Fibroblast of skin of left quadriceps (primary cell): ENCODE results near the gene SBF2.
"Not testable (repeated sequence)": the region's sequence is repeated elsewhere in the genome, so short reads cannot be mapped to it uniquely, and the experiment has no call there.

Experiments used
- DNase-seq, 2 experiments: peaks; one replicate each; pipeline ENCODE4 v3.0.0-alpha.2; 2013; ENCODE audit warnings: low read depth in 2 of 2

Gene SBF2

GRCh38 chr11:10019906-10020682, 273.9 kb downstream of the SBF2 start:
- DNase-seq, result no peak

DNA sequence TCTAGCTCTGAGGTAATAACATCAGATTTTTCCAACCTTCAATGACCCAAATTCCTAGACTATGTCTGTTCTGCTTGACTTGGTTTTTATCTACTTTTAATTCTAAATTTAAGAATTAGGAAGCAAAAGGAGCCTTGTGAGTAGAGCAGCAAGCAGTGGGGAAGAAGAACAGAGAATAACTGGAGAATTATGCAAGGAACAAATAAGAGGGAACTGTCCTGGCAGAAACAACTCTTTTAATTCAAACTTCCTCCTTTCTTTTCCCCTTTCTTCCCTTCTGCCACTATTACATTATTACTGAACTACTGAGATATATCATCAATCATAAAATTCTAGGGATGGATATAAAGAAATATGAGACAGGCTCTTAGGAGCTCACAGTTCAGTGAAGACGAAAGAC, 276.1 kb downstream of the SBF2 start:
- no peak for DNase-seq

DNA sequence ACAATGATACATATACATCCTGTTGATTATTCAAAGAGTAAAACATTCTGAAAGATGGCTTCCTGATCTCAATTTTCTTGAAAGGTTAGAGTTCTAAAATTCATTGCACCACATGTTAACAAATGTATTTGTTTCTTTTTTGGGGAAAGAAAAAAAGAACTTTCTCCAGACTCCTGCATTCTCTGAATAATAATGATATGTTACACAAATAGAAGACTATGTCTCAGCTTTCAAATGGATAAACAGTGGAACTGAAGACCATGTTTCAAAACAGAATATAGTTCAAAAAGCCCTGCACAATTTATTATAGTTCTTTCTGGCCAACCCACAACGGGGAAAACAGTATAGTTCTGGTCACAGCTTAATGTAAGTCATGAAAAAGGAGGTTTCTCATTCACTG, 277.0 kb downstream of the SBF2 start:
- no peak for DNase-seq

GRCh38 chr11:10012068-10012467, 282.0 kb downstream of the SBF2 start:
- DNase-seq, result no peak

GRCh38 chr11:10005955-10006525, 288.0 kb downstream of the SBF2 start:
- DNase-seq, result no peak

DNA sequence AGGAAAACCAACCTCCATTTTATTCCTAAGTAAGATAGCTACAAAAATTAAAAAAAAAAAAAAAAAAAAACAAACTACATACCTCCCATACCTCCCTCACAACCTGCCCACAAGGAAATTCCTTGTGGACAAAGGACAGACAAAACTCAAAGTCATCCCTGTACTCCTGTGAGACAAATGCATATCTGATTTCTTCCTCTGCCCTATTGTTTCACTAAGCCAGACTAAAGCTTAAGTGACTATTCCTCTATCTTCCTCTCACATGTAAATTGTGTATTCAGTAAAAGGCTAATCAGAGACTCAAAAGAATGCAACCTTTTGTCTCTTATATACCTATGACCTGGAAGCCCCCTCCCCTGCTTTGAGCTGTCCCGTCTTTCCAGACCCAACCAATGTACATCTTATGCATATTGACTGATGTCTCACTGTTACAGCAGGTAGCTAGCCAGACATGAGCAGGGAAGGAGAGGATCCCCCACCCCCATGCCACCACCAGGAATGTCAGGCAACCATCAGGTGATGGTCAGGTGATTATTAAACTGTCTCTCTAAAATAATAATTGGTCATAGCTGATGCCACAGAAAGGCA, 289.4 kb downstream of the SBF2 start:
- no peak for DNase-seq

GRCh38 chr11:10002221-10002620, 291.8 kb downstream of the SBF2 start:
- no peak for DNase-seq

- DNase-seq, result no peak
Measured at GRCh38 chr11:9992306-9992705, 301.7 kb downstream of the SBF2 start.

- DNase-seq, result no peak
Measured at GRCh38 chr11:9990221-9990973, 303.6 kb downstream of the SBF2 start.

DNA sequence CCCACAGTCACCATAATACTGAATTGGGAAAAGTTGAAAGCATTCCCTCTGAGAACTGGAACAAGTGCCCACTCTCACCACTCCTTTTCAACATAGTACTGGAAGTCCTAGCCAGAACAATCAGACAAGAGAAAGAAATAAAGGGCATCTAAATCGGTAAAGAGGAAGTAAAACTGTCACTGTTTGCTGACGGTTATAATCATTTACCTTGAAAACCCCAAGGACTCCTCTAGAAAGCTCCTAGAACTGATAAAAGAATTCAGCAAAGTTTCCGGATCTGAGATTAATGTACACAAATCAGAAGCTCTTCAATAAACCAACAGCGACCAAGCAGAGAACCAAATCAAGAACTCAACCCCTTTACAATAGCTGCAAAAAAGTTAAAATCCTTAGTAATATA, 306.7 kb downstream of the SBF2 start:
- not testable (repeated sequence) for DNase-seq

- no peak for DNase-seq
Measured at GRCh38 chr11:9982796-9983579, 311.0 kb downstream of the SBF2 start.

DNA sequence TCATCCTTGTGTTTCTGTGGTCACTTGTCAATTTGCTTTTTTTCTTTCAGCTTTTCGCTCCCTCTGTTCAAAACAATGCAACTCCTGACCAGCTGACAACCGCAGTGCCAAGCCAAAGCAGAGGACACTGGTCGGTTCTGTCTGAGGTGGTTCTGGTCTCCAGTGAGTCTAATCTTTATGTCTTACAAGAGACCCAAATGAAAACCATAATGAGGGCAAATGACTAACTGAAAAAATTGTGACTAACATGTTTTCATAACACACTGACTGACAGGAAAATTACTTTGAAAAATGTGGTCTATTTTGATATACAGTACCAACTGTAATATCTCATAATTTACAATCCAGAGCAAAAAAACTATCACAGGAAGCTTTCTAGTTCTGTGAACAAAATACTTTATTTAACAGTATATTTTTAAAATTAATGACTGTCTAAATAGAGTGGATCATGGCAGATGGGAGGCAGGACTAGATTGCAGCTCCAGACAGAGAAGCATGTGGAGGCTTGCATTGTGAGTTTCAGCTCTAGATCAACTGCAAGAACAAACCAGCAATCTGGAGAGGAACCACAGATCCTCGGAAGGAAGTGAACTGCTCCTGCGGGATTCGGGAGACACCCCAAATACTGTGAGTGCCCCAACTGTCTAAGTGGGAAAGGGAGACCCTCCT, 311.8 kb downstream of the SBF2 start:
- DNase-seq, result no peak

GRCh38 chr11:9980931-9981330, 313.1 kb downstream of the SBF2 start:
- no peak for DNase-seq

DNA sequence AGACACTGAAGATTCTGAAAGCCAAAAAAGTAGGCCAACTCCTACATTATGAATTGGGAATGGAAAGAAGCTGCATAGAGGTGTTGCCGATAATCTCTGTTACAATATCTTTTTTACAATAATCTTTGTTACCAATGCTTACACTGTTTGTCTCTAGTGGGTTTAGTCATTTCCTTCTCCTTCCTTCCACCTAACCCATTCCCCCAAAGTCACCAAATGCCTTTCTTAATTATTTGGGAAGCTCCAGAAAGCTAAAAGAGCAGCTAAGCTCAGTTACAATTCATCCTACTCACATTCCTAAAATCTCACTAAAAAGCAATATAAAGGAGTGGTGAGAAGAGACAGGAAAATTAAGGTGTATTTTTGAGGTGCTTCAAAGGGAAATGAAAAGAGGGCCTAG, 316.5 kb downstream of the SBF2 start:
- DNase-seq, result no peak

- no peak for DNase-seq
Measured at GRCh38 chr11:9974375-9974774, 319.6 kb downstream of the SBF2 start.

GRCh38 chr11:9973921-9974320, 320.1 kb downstream of the SBF2 start:
- DNase-seq, result no peak

- DNase-seq, result no peak
Measured at GRCh38 chr11:9972989-9973388, 321.0 kb downstream of the SBF2 start.

DNA sequence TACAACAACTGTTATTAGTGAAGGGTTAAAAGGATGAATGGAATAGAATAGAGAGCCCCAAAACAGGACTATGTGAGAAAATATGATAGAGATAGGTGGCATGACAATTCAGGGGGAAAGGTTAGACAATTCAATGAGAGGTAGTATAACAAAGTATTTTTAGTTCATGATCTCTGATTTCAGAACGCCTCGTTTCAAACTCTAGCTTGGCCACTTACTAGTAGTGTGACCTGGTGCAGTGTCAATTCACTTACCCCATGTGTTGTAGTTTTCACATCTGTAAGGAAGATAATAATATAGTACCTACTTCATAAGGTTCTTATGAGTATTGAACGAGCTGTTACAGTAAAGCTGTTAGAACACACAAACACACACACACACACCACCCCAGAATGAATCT, 322.1 kb downstream of the SBF2 start:
- no peak for DNase-seq

GRCh38 chr11:9969068-9969467, 325.0 kb downstream of the SBF2 start:
- DNase-seq, result no peak

- DNase-seq, result no peak
Measured at GRCh38 chr11:9962722-9963121, 331.3 kb downstream of the SBF2 start.

DNA sequence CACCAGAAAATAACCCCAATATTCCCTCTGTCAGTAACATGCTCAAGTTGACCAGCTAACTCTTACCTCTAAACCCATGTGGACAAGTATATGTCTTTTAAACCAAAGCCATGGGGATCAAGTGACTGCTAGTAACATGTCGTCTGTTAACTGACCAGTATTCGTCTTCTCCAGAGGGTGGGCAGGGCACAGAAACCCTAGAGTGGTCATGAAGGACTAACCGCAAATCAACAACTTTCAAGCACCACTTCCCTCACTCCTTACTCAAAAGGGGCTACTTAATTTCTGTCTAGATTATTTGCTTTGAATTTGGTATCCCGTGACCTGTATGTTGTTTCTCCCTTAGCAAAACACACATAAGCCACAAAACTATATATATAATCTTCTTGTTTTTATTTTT, 336.9 kb downstream of the SBF2 start:
- DNase-seq, result no peak
